Fibroblast of the aortic adventitia (primary cell): Measurements from ENCODE around the gene KRTAP9-4. TPM values are rescaled to one million over a fixed set of nuclear protein-coding genes. Genes with fewer than 3 reads are reported as not detected.

Source experiments
- DNase-seq: peaks from one replicate; pipeline ENCODE4 v3.0.0-alpha.2; 2010; ENCODE audit warnings: low read depth
- H3K4me3 ChIP-seq: 2 replicates; pipeline ENCODE4 v1.5.1; 2011; ENCODE audit warnings: low read depth, mild to moderate bottlenecking, control low read depth, low read length, moderate library complexity
- CTCF ChIP-seq: IDR thresholded peaks from 2 replicates; pipeline ENCODE4 v1.5.1; 2011; ENCODE audit warnings: mild to moderate bottlenecking, low read length, control low read depth, inconsistent platforms; ENCODE audit not compliant: insufficient read depth
- small RNA-seq: library from RNA; depleted of rRNA; stranded (forward); fragments of <200 nt; gene quantifications from one replicate; pipeline ENCODE3, GENCODE V24; 2012
- total RNA-seq: library from RNA; depleted of rRNA; stranded (reverse); fragments of >200 nt; gene quantifications from 2 replicates; pipeline ENCODE4 v1.2.3, GENCODE V29; 2012; ENCODE audit warnings: low replicate concordance

KRTAP9-4 gene
- total RNA-seq, 1 donor: not detected

GRCh38 chr17:41296846-41297245 is 47.4 kb downstream of the KRTAP9-4 start:
- no peak for TF ChIP-seq CTCF
- H3K4me3 ChIP-seq: no peak overlapping the region
- DNase-seq: no peak

GRCh38 chr17:41298458-41299135 is 49.1 kb downstream of the KRTAP9-4 start:
- no peak overlapping the region for H3K4me3 ChIP-seq
- TF ChIP-seq CTCF: no peak
- DNase-seq: no peak

Small RNA genes lying within 50 kb of the gene (small RNA-seq; reads per million reads assigned to genes)
- gene KRTAP9-10P: not detected

Other genes with a start within 250 kb of the KRTAP9-4 start
- not detected in 2 replicates for gene KRTAP3-2, start 249.8 kb upstream of the KRTAP9-4 start, total RNA-seq
- not detected in 2 replicates for gene KRTAP3-1, start 240.6 kb upstream of the KRTAP9-4 start, total RNA-seq
- 1.4 TPM in 1 of 2 replicates, not detected in the other for gene KRTAP1-5, start 222.5 kb upstream of the KRTAP9-4 start, total RNA-seq
- gene KRTAP1-4, start 219.5 kb upstream of the KRTAP9-4 start, total RNA-seq: not detected in 2 replicates
- gene KRTAP1-3, start 214.8 kb upstream of the KRTAP9-4 start, total RNA-seq: not detected in 2 replicates
- not detected in 2 replicates for gene KRTAP1-1, start 208.2 kb upstream of the KRTAP9-4 start, total RNA-seq
- gene KRTAP2-1, start 202.4 kb upstream of the KRTAP9-4 start, total RNA-seq: not detected in 2 replicates
- not detected in 2 replicates for gene KRTAP2-2, start 194.5 kb upstream of the KRTAP9-4 start, total RNA-seq
- not detected in 2 replicates for gene KRTAP2-3, start 189.6 kb upstream of the KRTAP9-4 start, total RNA-seq
- not detected in 2 replicates for gene KRTAP2-4, start 183.8 kb upstream of the KRTAP9-4 start, total RNA-seq
- gene KRTAP4-7, start 165.5 kb upstream of the KRTAP9-4 start, total RNA-seq: not detected in 2 replicates
- not detected in 2 replicates for gene KRTAP4-8, start 151.5 kb upstream of the KRTAP9-4 start, total RNA-seq
- not detected in 2 replicates for gene KRTAP4-16, start 147.5 kb upstream of the KRTAP9-4 start, total RNA-seq
- not detected in 2 replicates for gene KRTAP4-9, start 144.3 kb upstream of the KRTAP9-4 start, total RNA-seq
- not detected in 2 replicates for gene KRTAP4-11, start 131.3 kb upstream of the KRTAP9-4 start, total RNA-seq
- not detected in 2 replicates for gene KRTAP4-12, start 125.5 kb upstream of the KRTAP9-4 start, total RNA-seq
- not detected in 2 replicates for gene KRTAP4-6, start 109.1 kb upstream of the KRTAP9-4 start, total RNA-seq
- gene KRTAP4-5, start 99.9 kb upstream of the KRTAP9-4 start, total RNA-seq: not detected in 2 replicates
- gene KRTAP4-4, start 88.9 kb upstream of the KRTAP9-4 start, total RNA-seq: not detected in 2 replicates
- gene KRTAP4-3, start 81.5 kb upstream of the KRTAP9-4 start, total RNA-seq: not detected in 2 replicates
- gene KRTAP4-2, start 71.5 kb upstream of the KRTAP9-4 start, total RNA-seq: not detected in 2 replicates
- gene KRTAP4-1, start 64.8 kb upstream of the KRTAP9-4 start, total RNA-seq: not detected in 2 replicates
- gene KRTAP9-1, start 59.8 kb upstream of the KRTAP9-4 start, total RNA-seq: not detected in 2 replicates
- gene KRTAP9-2, start 23.0 kb upstream of the KRTAP9-4 start, total RNA-seq: not detected in 2 replicates
- not detected in 2 replicates for gene KRTAP9-3, start 17.2 kb upstream of the KRTAP9-4 start, total RNA-seq
- not detected in 2 replicates for gene KRTAP9-8, start 11.7 kb upstream of the KRTAP9-4 start, total RNA-seq
- not detected in 2 replicates for gene KRTAP9-9, start 5.7 kb downstream of the KRTAP9-4 start, total RNA-seq
- not detected in 2 replicates for gene KRTAP9-6, start 15.7 kb downstream of the KRTAP9-4 start, total RNA-seq
- gene KRTAP9-7, start 26.0 kb downstream of the KRTAP9-4 start, total RNA-seq: not detected in 2 replicates
- not detected in 2 replicates for gene KRTAP29-1, start 53.2 kb downstream of the KRTAP9-4 start, total RNA-seq
- not detected in 2 replicates for gene KRTAP16-1, start 59.6 kb downstream of the KRTAP9-4 start, total RNA-seq
- not detected in 2 replicates for gene KRTAP17-1, start 66.0 kb downstream of the KRTAP9-4 start, total RNA-seq
- not detected in 2 replicates for gene KRT33A, start 101.1 kb downstream of the KRTAP9-4 start, total RNA-seq
- gene KRT33B, start 120.1 kb downstream of the KRTAP9-4 start, total RNA-seq: not detected in 2 replicates
- gene KRT34, start 132.6 kb downstream of the KRTAP9-4 start, total RNA-seq: 0.45 TPM in 1 of 2 replicates, not detected in the other
- 0.09 TPM in 1 of 2 replicates, not detected in the other for gene KRT31, start 147.9 kb downstream of the KRTAP9-4 start, total RNA-seq
- gene KRT37, start 174.9 kb downstream of the KRTAP9-4 start, total RNA-seq: not detected in 2 replicates
- gene KRT38, start 191.3 kb downstream of the KRTAP9-4 start, total RNA-seq: not detected in 2 replicates
- gene KRT32, start 217.7 kb downstream of the KRTAP9-4 start, total RNA-seq: 0.09 TPM in 1 of 2 replicates, not detected in the other
- gene KRT35, start 231.5 kb downstream of the KRTAP9-4 start, total RNA-seq: not detected in 2 replicates
- not detected in 2 replicates for gene KRT36, start 240.2 kb downstream of the KRTAP9-4 start, total RNA-seq